ENCODE data around the gene DNM3. TPM values are rescaled to one million over a fixed set of nuclear protein-coding genes. Genes with fewer than 3 reads are reported as not detected.

DNM3 gene
- total and polyA plus RNA-seq, 4 donors = 2.6 to 16.2 (median 5.1) TPM; not detected in 1

GRCh38 chr1:172136925-172137324 lies 295.6 kb downstream of the DNM3 start:
- Histone ChIP-seq H3K4me1 (ENCODE audit: control insufficient read depth in 1 of 2, insufficient read depth in 2 of 2, low read length in 2 of 2) (peaks cover 0 to 1% of the 10 kb centered on the region in 2 donors), H3K9me3 (ENCODE audit: control insufficient read depth, low read length) (no peaks in the 10 kb centered on the region), H3K27ac (ENCODE audit: low read depth in 1 of 2, low read length in 2 of 2) (peak overlapping the region; percentile 77 to 94), H3K27me3 (ENCODE audit: control insufficient read depth in 1 of 2, insufficient read depth in 2 of 2, low read length in 1 of 2) (no peaks in the 10 kb centered on the region), H3K36me3 (ENCODE audit: control insufficient read depth in 1 of 2, insufficient read depth in 2 of 2, low read length in 1 of 2) (no peaks in the 10 kb centered on the region), H3K4me3 (ENCODE audit: low read length in 2 of 2) (peak overlapping the region in 1 of 2 donors; percentile 34)
- 26 to 30% methylated on average over 5 of the region's 5 CpGs for WGBS, 2 donors
- ATAC-seq (ENCODE audit: low FRiP score) (no peak), DNase-seq (no peak)
- intact Hi-C loops (cut with DNase I) = no loop called here

- intact Hi-C loops (cut with DNase I) = loop anchor here in 1 of 2 donors (2.0 kb wide), 1 partner anchor 183 kb away; no protein-coding TSS in a partner anchor
- 75 to 77% methylated on average over 3 of the region's 3 CpGs for WGBS, 2 donors
- no peaks in the 10 kb centered on the region for H3K27me3 ChIP-seq (ENCODE audit: control insufficient read depth in 1 of 2, insufficient read depth in 2 of 2, low read length in 1 of 2)
- DNase-seq = no peak
- no peaks in the 10 kb centered on the region for H3K36me3 ChIP-seq (ENCODE audit: control insufficient read depth in 1 of 2, insufficient read depth in 2 of 2, low read length in 1 of 2)
- ATAC-seq (ENCODE audit: low FRiP score) = no peak
- H3K4me1 ChIP-seq (ENCODE audit: control insufficient read depth in 1 of 2, insufficient read depth in 2 of 2, low read length in 2 of 2) = peaks cover 0 to 1% of the 10 kb centered on the region in 2 donors
- no peaks in the 10 kb centered on the region for H3K9me3 ChIP-seq (ENCODE audit: control insufficient read depth, low read length)
- peak overlapping the region in 1 of 2 donors; percentile 43 for H3K27ac ChIP-seq (ENCODE audit: low read depth in 1 of 2, low read length in 2 of 2)
- no peak overlapping the region for H3K4me3 ChIP-seq (ENCODE audit: low read length in 2 of 2)
These were observed 296.6 kb downstream of the DNM3 start for GRCh38 chr1:172137703-172138454.

GRCh38 chr1:172138634-172139033 lies 297.3 kb downstream of the DNM3 start:
- DNase-seq = no peak
- WGBS, 2 donors = 60 to 65% methylated on average over 2 of the region's 2 CpGs
- intact Hi-C loops (cut with DNase I) = loop anchor here in 1 of 2 donors (2.0 kb wide), 1 partner anchor 182 kb away; no protein-coding TSS in a partner anchor
- no peaks in the 10 kb centered on the region for H3K36me3 ChIP-seq (ENCODE audit: control insufficient read depth in 1 of 2, insufficient read depth in 2 of 2, low read length in 1 of 2)
- H3K9me3 ChIP-seq (ENCODE audit: control insufficient read depth, low read length) = no peaks in the 10 kb centered on the region
- H3K27me3 ChIP-seq (ENCODE audit: control insufficient read depth in 1 of 2, insufficient read depth in 2 of 2, low read length in 1 of 2) = no peaks in the 10 kb centered on the region
- H3K4me1 ChIP-seq (ENCODE audit: control insufficient read depth in 1 of 2, insufficient read depth in 2 of 2, low read length in 2 of 2) = peaks cover 0 to 1% of the 10 kb centered on the region in 2 donors
- H3K4me3 ChIP-seq (ENCODE audit: low read length in 2 of 2) = no peak overlapping the region
- no peak for ATAC-seq (ENCODE audit: low FRiP score)
- H3K27ac ChIP-seq (ENCODE audit: low read depth in 1 of 2, low read length in 2 of 2) = peak overlapping the region in 1 of 2 donors; percentile 92

- peak overlapping the region; percentile 31 to 76 for H3K4me3 ChIP-seq (ENCODE audit: low read length in 2 of 2)
- ATAC-seq (ENCODE audit: low FRiP score) (no peak), DNase-seq (no peak)
- 7 to 8% methylated on average over 1 of the region's 1 CpG for WGBS, 2 donors
- no peaks in the 10 kb centered on the region for H3K36me3 ChIP-seq (ENCODE audit: control insufficient read depth in 1 of 2, insufficient read depth in 2 of 2, low read length in 1 of 2)
- no peaks in the 10 kb centered on the region for H3K27me3 ChIP-seq (ENCODE audit: control insufficient read depth in 1 of 2, insufficient read depth in 2 of 2, low read length in 1 of 2)
- H3K27ac ChIP-seq (ENCODE audit: low read depth in 1 of 2, low read length in 2 of 2) = peak overlapping the region in 1 of 2 donors; percentile 76
- intact Hi-C loops (cut with DNase I) = loop anchor here in 1 of 2 donors (2.0 kb wide), 1 partner anchor 182 kb away; no protein-coding TSS in a partner anchor
- H3K9me3 ChIP-seq (ENCODE audit: control insufficient read depth, low read length) = no peaks in the 10 kb centered on the region
- H3K4me1 ChIP-seq (ENCODE audit: control insufficient read depth in 1 of 2, insufficient read depth in 2 of 2, low read length in 2 of 2) = peaks cover 0 to 1% of the 10 kb centered on the region in 2 donors
These were observed 297.9 kb downstream of the DNM3 start for GRCh38 chr1:172139196-172139595.

- Histone ChIP-seq H3K27ac (ENCODE audit: low read depth in 1 of 2, low read length in 2 of 2) (no peak overlapping the region), H3K36me3 (ENCODE audit: control insufficient read depth in 1 of 2, insufficient read depth in 2 of 2, low read length in 1 of 2) (no peaks in the 10 kb centered on the region), H3K9me3 (ENCODE audit: control insufficient read depth, low read length) (no peaks in the 10 kb centered on the region), H3K4me3 (ENCODE audit: low read length in 2 of 2) (peak overlapping the region in 1 of 2 donors; percentile 48), H3K4me1 (ENCODE audit: control insufficient read depth in 1 of 2, insufficient read depth in 2 of 2, low read length in 2 of 2) (peaks cover 0 to 1% of the 10 kb centered on the region in 2 donors), H3K27me3 (ENCODE audit: control insufficient read depth in 1 of 2, insufficient read depth in 2 of 2, low read length in 1 of 2) (no peaks in the 10 kb centered on the region)
- DNase-seq (no peak), ATAC-seq (ENCODE audit: low FRiP score) (no peak)
- intact Hi-C loops (cut with DNase I) = loop anchor here in 1 of 2 donors (10.0 kb wide), 1 partner anchor 115 kb away; no protein-coding TSS in a partner anchor
- WGBS, 2 donors = 8% methylated on average over 3 of the region's 3 CpGs
These were observed 298.8 kb downstream of the DNM3 start for GRCh38 chr1:172140072-172140471.

GRCh38 chr1:172140591-172140990 lies 299.3 kb downstream of the DNM3 start:
- DNase-seq (no peak), ATAC-seq (ENCODE audit: low FRiP score) (no peak)
- H3K4me3 ChIP-seq (ENCODE audit: low read length in 2 of 2) = no peak overlapping the region
- H3K9me3 ChIP-seq (ENCODE audit: control insufficient read depth, low read length) = no peaks in the 10 kb centered on the region
- no peaks in the 10 kb centered on the region for H3K27me3 ChIP-seq (ENCODE audit: control insufficient read depth in 1 of 2, insufficient read depth in 2 of 2, low read length in 1 of 2)
- intact Hi-C loops (cut with DNase I) = loop anchor here in 1 of 2 donors (10.0 kb wide), 1 partner anchor 114 kb away; no protein-coding TSS in a partner anchor
- no peak overlapping the region for H3K27ac ChIP-seq (ENCODE audit: low read depth in 1 of 2, low read length in 2 of 2)
- no peaks in the 10 kb centered on the region for H3K36me3 ChIP-seq (ENCODE audit: control insufficient read depth in 1 of 2, insufficient read depth in 2 of 2, low read length in 1 of 2)
- H3K4me1 ChIP-seq (ENCODE audit: control insufficient read depth in 1 of 2, insufficient read depth in 2 of 2, low read length in 2 of 2) = peaks cover 0 to 1% of the 10 kb centered on the region in 2 donors

GRCh38 chr1:172141341-172141881 lies 300.1 kb downstream of the DNM3 start:
- no peaks in the 10 kb centered on the region for H3K27me3 ChIP-seq (ENCODE audit: control insufficient read depth in 1 of 2, insufficient read depth in 2 of 2, low read length in 1 of 2)
- ATAC-seq (ENCODE audit: low FRiP score) = no peak

GRCh38 chr1:172142324-172142723 lies 301.0 kb downstream of the DNM3 start:
- intact Hi-C loops (cut with DNase I) = loop anchor here in 1 of 2 donors (10.0 kb wide), 1 partner anchor 112 kb away; no protein-coding TSS in a partner anchor
- ATAC-seq (ENCODE audit: low FRiP score) (no peak), DNase-seq (no peak)
- Histone ChIP-seq H3K4me1 (ENCODE audit: control insufficient read depth in 1 of 2, insufficient read depth in 2 of 2, low read length in 2 of 2) (no peaks in the 10 kb centered on the region), H3K36me3 (ENCODE audit: control insufficient read depth in 1 of 2, insufficient read depth in 2 of 2, low read length in 1 of 2) (no peaks in the 10 kb centered on the region), H3K27me3 (ENCODE audit: control insufficient read depth in 1 of 2, insufficient read depth in 2 of 2, low read length in 1 of 2) (no peaks in the 10 kb centered on the region), H3K4me3 (ENCODE audit: low read length in 2 of 2) (peak overlapping the region; percentile 77 to 82), H3K27ac (ENCODE audit: low read depth in 1 of 2, low read length in 2 of 2) (peak overlapping the region in 1 of 2 donors; percentile 87), H3K9me3 (ENCODE audit: control insufficient read depth, low read length) (no peaks in the 10 kb centered on the region)
- WGBS, 2 donors = 10 to 11% methylated on average over 5 of the region's 5 CpGs

More at GRCh38 chr1:172141341-172141881, 300.1 kb downstream of the DNM3 start:
- no peaks in the 10 kb centered on the region for H3K9me3 ChIP-seq (ENCODE audit: control insufficient read depth, low read length)
- peak overlapping the region; percentile 77 to 82 for H3K4me3 ChIP-seq (ENCODE audit: low read length in 2 of 2)
- intact Hi-C loops (cut with DNase I) = loop anchor here in 1 of 2 donors (10.0 kb wide), 1 partner anchor 113 kb away; no protein-coding TSS in a partner anchor
- H3K36me3 ChIP-seq (ENCODE audit: control insufficient read depth in 1 of 2, insufficient read depth in 2 of 2, low read length in 1 of 2) = no peaks in the 10 kb centered on the region
- H3K4me1 ChIP-seq (ENCODE audit: control insufficient read depth in 1 of 2, insufficient read depth in 2 of 2, low read length in 2 of 2) = peaks cover 0 to 1% of the 10 kb centered on the region in 2 donors
- H3K27ac ChIP-seq (ENCODE audit: low read depth in 1 of 2, low read length in 2 of 2) = peak overlapping the region; percentile 67 to 95
- WGBS, 2 donors = 3 to 5% methylated on average over 7 of the region's 7 CpGs
- no peak for DNase-seq
